Naive B cell (primary cell): Measurements from ENCODE around the gene PRDM5. TPM values are rescaled to one million over a fixed set of nuclear protein-coding genes. Genes with fewer than 3 reads are reported as not detected.
A peak's percentile ranks its signal among the peaks of the same experiment; 100 is the strongest.

Experiments
- ATAC-seq, 2 donors: fragments of 150-1000 bp; cut with Tn5 transposase; 2 replicates each; pipeline ENCODE4 v1.10.0; 2021; ENCODE audit warnings: low read depth in 2 of 2, mild to moderate bottlenecking in 2 of 2, moderate library complexity in 2 of 2
- DNase-seq: peaks from one replicate; pipeline ENCODE4 v3.0.0; 2022
- H3K27ac Mint-ChIP-seq, 6 donors: one replicate each; pipeline ENCODE4 v1.8.0; 2020 to 2022; ENCODE audit warnings: mild to moderate bottlenecking in 6 of 6, mixed read lengths in 6 of 6, moderate library complexity in 5 of 6, inconsistent platforms in 2 of 6
- H3K27me3 Mint-ChIP-seq, 3 donors: one replicate each; pipeline ENCODE4 v1.8.0; 2021 to 2022; ENCODE audit warnings: mixed read lengths in 3 of 3, mild to moderate bottlenecking in 1 of 3
- H3K36me3 Mint-ChIP-seq, 2 donors: one replicate each; pipeline ENCODE4 v1.8.0; 2020 to 2022; ENCODE audit warnings: mixed read lengths in 2 of 2, inconsistent platforms in 1 of 2, mild to moderate bottlenecking in 1 of 2
- H3K4me1 Mint-ChIP-seq, 3 donors: one replicate each; pipeline ENCODE4 v1.8.0; 2020 to 2022; ENCODE audit warnings: mixed read lengths in 3 of 3, inconsistent platforms in 1 of 3, mild to moderate bottlenecking in 1 of 3, moderate library complexity in 1 of 3
- H3K4me3 Mint-ChIP-seq, 8 donors: one replicate each; pipeline ENCODE4 v1.8.0; 2020 to 2022; ENCODE audit warnings: mild to moderate bottlenecking in 8 of 8, mixed read lengths in 8 of 8, moderate library complexity in 8 of 8, inconsistent platforms in 2 of 8
- H3K9me3 Mint-ChIP-seq, 7 donors: one replicate each; pipeline ENCODE4 v1.8.0; 2020 to 2022; ENCODE audit warnings: mixed read lengths in 7 of 7, mild to moderate bottlenecking in 5 of 7, inconsistent platforms in 2 of 7, moderate library complexity in 1 of 7
- polyA plus RNA-seq, 6 donors: library from polyadenylated mRNA; unstranded; fragments of 300-500 nt; fragmentation: Illumina TruSeq; gene quantifications; one replicate each; pipeline ENCODE4 v1.2.3, GENCODE V29; 2021; ENCODE audit warnings: low read depth in 6 of 6

PRDM5 gene
- polyA plus RNA-seq, 6 donors from 2014 or later: not detected

DNA sequence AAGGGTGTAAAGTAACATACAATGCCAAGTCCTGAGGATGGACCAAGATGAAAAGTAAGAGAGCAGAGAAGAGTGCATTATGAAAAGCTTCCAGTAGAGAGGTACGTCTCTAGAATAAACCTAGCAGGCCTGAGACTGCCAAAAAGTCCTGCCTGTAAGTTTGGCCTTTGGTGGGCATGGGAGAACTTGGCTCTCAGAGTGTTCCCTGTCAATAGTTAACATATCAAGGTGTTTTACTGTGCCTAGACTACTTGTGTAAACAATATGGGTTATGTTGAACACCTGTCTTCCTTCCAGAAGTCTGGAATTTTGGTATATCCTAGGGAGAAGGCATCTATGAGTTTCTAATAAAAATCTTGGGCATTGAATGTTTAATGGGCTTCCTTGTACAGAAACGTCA lies 60.1 kb downstream of the PRDM5 start:
- Mint-ChIP-seq H3K9me3 (peaks cover 0 to 5% (median 0%) of the 10 kb centered on the region in 7 donors), H3K27ac (no peak overlapping the region), H3K36me3 (no peaks in the 10 kb centered on the region), H3K27me3 (no peaks in the 10 kb centered on the region), H3K4me1 (no peaks in the 10 kb centered on the region), H3K4me3 (no peak overlapping the region)
- ATAC-seq: no peak
- DNase-seq: no peak

DNA sequence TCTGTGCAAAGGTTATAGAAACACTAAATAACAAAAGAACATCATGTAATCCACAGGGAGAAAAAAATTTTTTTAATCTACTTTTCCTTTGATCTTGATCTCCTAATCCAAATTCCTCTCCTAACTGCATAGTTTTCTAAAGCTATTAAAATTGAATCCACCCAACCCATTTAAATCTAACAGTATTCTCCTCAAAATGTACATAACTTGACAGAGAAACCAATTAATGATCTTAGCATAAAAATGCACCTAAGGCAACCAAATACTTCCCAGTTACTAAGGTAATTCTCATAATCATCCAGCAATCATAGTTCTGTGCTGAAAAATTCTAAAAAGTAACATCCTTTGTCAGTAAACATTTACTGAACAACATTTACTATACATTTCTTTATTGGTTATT lies 60.7 kb downstream of the PRDM5 start:
- DNase-seq (no peak), ATAC-seq (no peak)
- peaks cover 0 to 5% (median 0%) of the 10 kb centered on the region in 7 donors for H3K9me3 Mint-ChIP-seq
- H3K4me1 Mint-ChIP-seq: no peaks in the 10 kb centered on the region
- H3K27me3 Mint-ChIP-seq: no peaks in the 10 kb centered on the region
- H3K4me3 Mint-ChIP-seq: peak overlapping the region in 1 of 8 donors; percentile 2
- H3K36me3 Mint-ChIP-seq: no peaks in the 10 kb centered on the region
- no peak overlapping the region for H3K27ac Mint-ChIP-seq

DNA sequence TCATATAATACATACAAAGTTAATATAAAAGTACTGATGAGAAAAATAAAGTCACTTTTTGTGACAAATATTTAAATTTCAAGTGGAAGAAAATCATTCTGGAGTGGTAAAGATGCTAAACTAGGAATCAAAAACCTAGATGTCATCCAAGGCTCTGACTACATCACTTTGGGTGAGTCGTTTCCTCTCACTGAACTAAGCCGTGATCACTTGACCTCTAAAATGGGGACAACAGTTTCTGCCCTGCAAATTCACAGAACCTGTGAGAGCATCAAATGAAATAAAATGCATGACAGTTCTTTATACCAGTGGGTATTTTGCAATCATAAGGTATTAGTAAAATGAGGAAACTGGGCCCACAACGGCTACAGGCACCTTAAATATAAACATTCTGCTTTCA lies 63.8 kb downstream of the PRDM5 start:
- peaks cover 0 to 10% (median 0%) of the 10 kb centered on the region in 7 donors for H3K9me3 Mint-ChIP-seq
- ATAC-seq (no peak), DNase-seq (no peak)
- H3K27me3 Mint-ChIP-seq: no peaks in the 10 kb centered on the region
- no peak overlapping the region for H3K27ac Mint-ChIP-seq
- H3K36me3 Mint-ChIP-seq: no peaks in the 10 kb centered on the region
- no peaks in the 10 kb centered on the region for H3K4me1 Mint-ChIP-seq
- H3K4me3 Mint-ChIP-seq: no peak overlapping the region

DNA sequence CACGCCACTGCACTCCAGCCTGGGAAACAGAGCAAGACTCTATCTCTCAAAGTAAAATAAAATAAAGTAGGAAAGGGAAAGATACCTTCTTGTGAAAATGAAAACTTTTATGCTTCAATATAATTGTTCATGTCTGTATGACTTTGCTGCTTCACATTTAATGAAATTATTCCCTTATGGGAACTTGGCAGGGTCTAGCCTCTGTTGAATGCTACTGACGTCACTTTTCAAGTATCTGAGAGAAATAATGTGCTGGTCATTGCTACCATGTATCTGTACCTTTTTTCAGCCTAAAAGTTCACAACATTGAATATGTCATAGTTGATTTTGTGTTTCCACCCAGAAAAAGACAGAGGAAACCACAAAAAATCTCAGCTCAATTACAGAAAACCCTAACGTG lies 65.2 kb downstream of the PRDM5 start:
- no peaks in the 10 kb centered on the region for H3K27me3 Mint-ChIP-seq
- DNase-seq: no peak
- no peaks in the 10 kb centered on the region for H3K36me3 Mint-ChIP-seq
- H3K9me3 Mint-ChIP-seq: peaks cover 0 to 8% (median 2%) of the 10 kb centered on the region in 7 donors
- no peak overlapping the region for H3K27ac Mint-ChIP-seq
- no peaks in the 10 kb centered on the region for H3K4me1 Mint-ChIP-seq
- ATAC-seq: no peak
- H3K4me3 Mint-ChIP-seq: no peak overlapping the region

DNA sequence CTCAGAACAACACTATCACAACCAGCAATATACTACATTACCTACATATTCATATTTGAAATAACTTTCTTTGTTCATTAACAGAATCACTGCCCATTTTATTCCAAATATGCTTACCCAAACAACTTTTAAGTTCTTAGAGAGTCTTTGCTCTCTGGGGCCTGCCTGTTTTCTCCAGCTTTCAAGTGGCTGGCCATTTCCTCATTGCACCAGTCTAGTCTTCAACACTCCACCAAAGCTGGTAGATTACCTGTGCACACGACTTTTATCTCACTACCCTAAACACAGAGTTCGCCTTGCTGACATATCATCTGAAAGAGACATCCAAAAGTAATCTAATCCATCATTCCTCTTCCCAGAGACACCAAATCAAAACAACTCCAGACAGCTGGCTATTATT lies 66.2 kb downstream of the PRDM5 start:
- H3K27ac Mint-ChIP-seq: no peak overlapping the region
- ATAC-seq: no peak
- H3K9me3 Mint-ChIP-seq: peaks cover 0 to 5% (median 2%) of the 10 kb centered on the region in 7 donors
- no peaks in the 10 kb centered on the region for H3K4me1 Mint-ChIP-seq
- no peaks in the 10 kb centered on the region for H3K27me3 Mint-ChIP-seq
- no peak overlapping the region for H3K4me3 Mint-ChIP-seq
- H3K36me3 Mint-ChIP-seq: no peaks in the 10 kb centered on the region
- no peak for DNase-seq

DNA sequence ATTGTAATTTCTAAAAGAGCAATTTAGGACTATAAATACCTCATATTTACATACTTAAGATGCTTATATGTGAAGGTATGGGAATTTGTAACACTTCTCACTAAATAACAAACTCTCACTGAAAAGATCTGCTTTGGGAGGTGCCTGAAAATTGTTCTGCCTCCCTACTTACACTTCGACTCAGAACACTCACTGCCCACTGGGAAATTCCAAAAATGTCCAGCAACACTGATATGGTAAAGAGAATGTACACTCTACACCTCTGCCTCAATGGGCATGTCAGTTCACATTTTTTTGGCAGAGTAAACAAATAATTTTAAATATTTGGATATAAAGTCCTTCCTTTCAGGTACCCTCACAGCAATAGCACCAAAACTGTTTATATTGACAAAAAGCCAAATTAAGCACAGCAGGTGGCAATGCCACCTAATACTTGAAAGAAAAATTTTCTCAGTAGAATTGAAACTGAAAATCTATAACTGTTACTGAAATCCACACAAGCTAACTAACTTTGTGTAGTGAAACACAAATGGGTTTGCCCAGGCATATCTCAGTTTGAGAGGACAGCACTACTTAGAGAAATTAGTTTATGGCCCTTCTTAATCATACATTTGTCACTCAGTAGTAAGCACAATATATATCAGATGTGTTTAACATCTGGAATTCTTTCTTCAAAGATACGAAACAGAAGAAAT lies 67.1 kb downstream of the PRDM5 start:
- no peak overlapping the region for H3K4me3 Mint-ChIP-seq

DNA sequence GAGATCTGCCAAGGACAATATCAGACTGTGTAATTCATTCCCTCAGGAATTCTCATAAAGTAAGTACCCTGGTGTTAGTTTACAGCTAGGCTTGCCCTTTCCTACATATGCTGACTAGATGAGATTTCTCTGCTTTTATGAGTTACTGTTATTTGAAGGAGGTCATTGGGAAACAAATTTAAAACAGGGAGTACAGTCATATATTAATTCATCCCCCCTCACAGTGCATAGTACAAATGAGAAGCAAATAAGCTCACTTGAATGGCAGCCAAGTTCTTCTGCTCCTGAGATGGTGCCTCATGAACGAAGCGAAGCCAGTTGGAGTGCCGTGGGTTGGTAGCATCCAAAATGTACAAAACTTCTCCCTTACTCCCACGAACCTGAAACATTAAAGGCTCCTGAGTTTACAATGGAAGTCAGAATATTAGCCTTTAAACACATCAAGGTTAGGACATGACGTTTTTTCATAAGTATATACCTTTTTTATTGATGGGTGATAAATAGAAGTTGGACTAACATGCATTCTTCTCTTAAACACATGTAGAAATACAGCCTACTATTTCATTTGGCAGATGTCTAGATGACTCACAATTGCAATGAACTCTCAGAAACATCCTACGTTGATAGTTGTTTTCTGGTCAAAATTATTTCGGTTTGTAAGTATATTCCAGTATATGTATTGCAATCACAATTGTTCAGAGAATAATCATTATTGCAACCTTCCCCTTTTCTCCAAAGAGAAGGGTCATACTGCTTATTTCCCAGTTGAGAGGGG lies 69.2 kb downstream of the PRDM5 start:
- no peaks in the 10 kb centered on the region for H3K36me3 Mint-ChIP-seq

More for the DNA sequence above, 67.1 kb downstream of the PRDM5 start:
- Mint-ChIP-seq H3K9me3 (peaks cover 0 to 5% (median 3%) of the 10 kb centered on the region in 7 donors), H3K36me3 (no peaks in the 10 kb centered on the region), H3K27ac (no peak overlapping the region), H3K4me1 (no peaks in the 10 kb centered on the region), H3K27me3 (no peaks in the 10 kb centered on the region)
- DNase-seq (no peak), ATAC-seq (no peak)

DNA sequence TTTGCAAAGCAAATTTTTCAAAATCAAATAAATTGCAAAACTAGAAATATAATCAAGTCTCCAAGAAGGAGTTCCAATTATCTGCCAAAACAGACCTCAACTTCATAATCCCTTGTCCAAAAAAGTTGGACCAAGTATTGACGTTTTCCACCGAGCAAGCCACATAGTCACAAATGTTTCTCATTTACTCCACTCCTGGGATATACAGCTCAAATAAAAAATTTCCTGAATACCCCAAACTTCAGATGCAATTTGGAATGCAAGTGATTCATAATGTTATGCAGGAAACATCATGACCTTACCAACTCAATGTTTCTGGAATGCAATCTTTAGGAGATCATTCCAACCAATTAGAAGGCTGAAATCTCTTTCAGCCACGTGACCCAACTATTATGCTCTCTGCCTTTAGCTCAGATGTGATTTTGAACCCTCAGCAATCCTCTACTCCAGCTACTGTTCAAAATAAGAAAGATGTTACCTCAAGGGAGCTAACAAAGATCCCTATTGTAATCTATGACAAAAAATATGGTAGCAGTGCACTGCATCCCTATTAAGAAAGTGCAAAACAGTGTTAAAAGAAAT lies 72.4 kb downstream of the PRDM5 start:
- Mint-ChIP-seq H3K36me3 (no peaks in the 10 kb centered on the region), H3K27ac (no peak overlapping the region), H3K4me1 (no peaks in the 10 kb centered on the region), H3K4me3 (no peak overlapping the region), H3K9me3 (peaks cover 0 to 8% (median 2%) of the 10 kb centered on the region in 7 donors), H3K27me3 (no peaks in the 10 kb centered on the region)
- no peak for ATAC-seq
- no peak for DNase-seq

More for the DNA sequence above, 69.2 kb downstream of the PRDM5 start:
- no peaks in the 10 kb centered on the region for H3K27me3 Mint-ChIP-seq
- H3K4me3 Mint-ChIP-seq: no peak overlapping the region
- DNase-seq: no peak
- ATAC-seq: no peak
- H3K4me1 Mint-ChIP-seq: no peaks in the 10 kb centered on the region
- H3K27ac Mint-ChIP-seq: no peak overlapping the region
- H3K9me3 Mint-ChIP-seq: peaks cover 0 to 5% (median 3%) of the 10 kb centered on the region in 7 donors

DNA sequence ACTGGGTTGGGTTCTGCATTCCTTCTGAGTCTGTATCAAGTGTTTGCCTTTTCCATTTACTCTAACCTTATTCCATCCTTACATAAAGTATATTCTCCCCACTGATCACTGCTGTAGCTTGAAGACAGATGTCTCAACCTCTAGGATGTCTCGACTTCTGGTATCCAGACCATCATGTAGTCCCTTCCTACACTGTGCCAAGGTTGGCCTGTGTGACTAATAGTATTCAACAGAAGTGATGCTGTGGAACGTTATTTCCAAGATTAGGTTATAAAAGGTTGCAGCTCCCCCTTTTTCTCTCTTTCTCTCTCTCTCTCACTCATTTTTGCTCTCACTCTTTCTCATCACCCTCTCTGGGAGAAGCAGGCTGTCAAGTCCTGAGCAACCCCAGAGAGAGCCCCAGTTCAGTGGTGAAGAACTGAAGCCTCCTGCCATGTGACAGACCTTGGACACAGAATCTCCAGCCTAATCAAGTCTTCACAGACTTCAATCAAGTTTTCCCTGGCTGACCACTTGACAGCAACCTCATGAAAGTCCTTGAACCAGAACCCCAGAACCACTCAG lies 75.4 kb downstream of the PRDM5 start:
- H3K36me3 Mint-ChIP-seq: no peaks in the 10 kb centered on the region
- peaks cover 0 to 3% (median 0%) of the 10 kb centered on the region in 7 donors for H3K9me3 Mint-ChIP-seq
- H3K4me1 Mint-ChIP-seq: no peaks in the 10 kb centered on the region
- no peak overlapping the region for H3K4me3 Mint-ChIP-seq
- no peaks in the 10 kb centered on the region for H3K27me3 Mint-ChIP-seq
- DNase-seq: no peak
- H3K27ac Mint-ChIP-seq: no peak overlapping the region
- no peak for ATAC-seq

DNA sequence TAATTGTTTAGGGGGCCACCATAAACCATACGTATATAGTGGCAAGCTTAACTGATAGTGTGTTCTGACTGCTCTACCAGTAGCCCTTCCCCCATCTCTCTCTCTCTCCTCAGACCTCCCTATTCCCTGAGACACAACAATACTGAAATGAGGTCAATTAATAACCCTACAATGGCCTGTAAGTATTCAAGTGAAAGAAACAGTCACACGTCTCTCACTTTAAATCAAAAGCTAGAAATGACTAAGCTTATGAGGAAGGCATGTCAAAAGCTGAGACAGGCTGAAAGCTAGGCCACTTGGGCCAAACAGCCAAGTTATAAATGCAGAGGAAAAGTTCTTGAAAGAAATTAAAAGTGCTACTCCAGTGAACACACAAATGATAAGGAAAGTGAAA lies 78.0 kb downstream of the PRDM5 start:
- Mint-ChIP-seq H3K4me1 (no peaks in the 10 kb centered on the region), H3K27me3 (no peaks in the 10 kb centered on the region), H3K36me3 (no peaks in the 10 kb centered on the region), H3K9me3 (peaks cover 0 to 3% (median 0%) of the 10 kb centered on the region in 7 donors), H3K27ac (no peak overlapping the region), H3K4me3 (no peak overlapping the region)
- ATAC-seq (no peak), DNase-seq (no peak)

DNA sequence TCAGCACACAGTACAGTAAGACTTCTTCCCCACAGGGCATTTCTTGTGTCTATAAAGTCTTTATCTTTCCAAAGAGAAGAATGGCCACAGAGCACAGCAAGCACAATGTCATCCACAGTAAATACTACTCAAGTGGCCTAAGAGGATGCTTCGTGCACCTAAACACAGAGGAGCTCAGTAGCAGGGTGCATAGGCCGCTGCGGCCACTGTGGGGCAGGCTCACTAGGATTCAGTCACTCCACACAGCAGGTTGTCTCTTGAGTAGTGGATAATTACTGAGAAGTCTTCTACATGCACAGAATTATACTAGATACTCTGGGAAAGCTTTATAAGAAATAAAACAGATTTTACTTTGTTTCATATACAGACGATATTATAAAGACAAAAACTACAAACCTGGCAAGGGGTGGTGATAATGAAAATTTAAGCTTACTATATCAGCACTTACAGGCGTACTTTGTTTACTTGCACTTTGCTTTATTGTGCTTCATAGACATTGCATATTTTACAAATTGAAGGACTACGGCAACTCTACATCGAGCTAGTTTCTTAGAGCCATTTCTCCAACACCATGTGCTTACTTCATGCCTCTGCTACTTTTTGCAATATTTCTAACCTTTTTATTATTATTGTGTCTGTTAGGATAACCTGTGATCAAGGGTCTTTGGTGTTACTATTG lies 78.5 kb downstream of the PRDM5 start:
- H3K4me3 Mint-ChIP-seq: no peak overlapping the region
- H3K36me3 Mint-ChIP-seq: no peaks in the 10 kb centered on the region
- no peaks in the 10 kb centered on the region for H3K27me3 Mint-ChIP-seq
- DNase-seq (no peak), ATAC-seq (no peak)
- H3K27ac Mint-ChIP-seq: no peak overlapping the region
- peaks cover 0 to 3% (median 0%) of the 10 kb centered on the region in 7 donors for H3K9me3 Mint-ChIP-seq
- no peaks in the 10 kb centered on the region for H3K4me1 Mint-ChIP-seq

DNA sequence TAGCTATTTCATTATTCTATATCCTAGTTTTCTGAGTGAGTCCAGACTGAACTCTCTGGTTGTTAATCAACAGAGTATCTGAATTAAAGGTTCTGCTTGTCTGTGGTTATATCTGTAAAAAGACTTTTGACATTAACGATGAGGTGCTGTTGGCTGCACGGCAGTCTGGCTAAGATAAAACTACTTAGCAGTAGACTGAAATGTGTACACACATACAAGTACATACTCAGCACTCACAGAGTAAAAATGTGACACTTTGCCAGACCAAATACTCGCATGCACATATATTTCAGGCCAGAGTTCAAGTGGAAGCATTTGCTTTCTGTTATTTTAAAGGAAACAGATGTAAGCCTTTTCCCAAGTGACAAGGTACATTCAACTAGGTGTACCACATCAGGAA lies 80.5 kb downstream of the PRDM5 start:
- Mint-ChIP-seq H3K36me3 (peaks cover 0 to 6% of the 10 kb centered on the region in 2 donors), H3K27me3 (no peaks in the 10 kb centered on the region), H3K4me1 (no peaks in the 10 kb centered on the region), H3K9me3 (peaks cover 0 to 4% (median 2%) of the 10 kb centered on the region in 7 donors), H3K27ac (no peak overlapping the region), H3K4me3 (no peak overlapping the region)
- no peak for DNase-seq
- ATAC-seq: no peak

DNA sequence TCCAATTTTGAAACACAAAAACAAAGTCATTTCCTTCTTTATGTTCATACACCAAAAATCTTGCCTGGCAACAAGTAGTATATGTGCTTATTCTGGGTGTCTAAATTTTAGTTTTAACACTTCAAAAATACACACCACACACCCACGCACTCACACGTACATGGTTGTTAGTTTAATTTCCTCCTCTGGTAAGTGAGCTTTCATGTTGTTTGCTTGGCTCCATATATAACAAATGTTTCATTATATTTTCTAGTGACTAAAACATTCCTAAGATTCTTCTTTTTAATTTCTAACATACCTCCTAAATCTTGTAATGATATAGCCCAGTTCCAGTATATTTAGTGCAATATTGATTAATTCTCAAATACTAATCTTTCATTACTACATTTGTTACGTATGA lies 80.9 kb downstream of the PRDM5 start:
- H3K36me3 Mint-ChIP-seq: peaks cover 0 to 6% of the 10 kb centered on the region in 2 donors
- H3K4me1 Mint-ChIP-seq: no peaks in the 10 kb centered on the region

More for the DNA sequence above, 80.9 kb downstream of the PRDM5 start:
- Mint-ChIP-seq H3K9me3 (peaks cover 0 to 4% (median 2%) of the 10 kb centered on the region in 7 donors), H3K4me3 (no peak overlapping the region), H3K27me3 (no peaks in the 10 kb centered on the region), H3K27ac (no peak overlapping the region)
- ATAC-seq (no peak), DNase-seq (no peak)
